IMR-90 (cell line): ENCODE data around the gene IRAK2. TPM values are rescaled to one million over a fixed set of nuclear protein-coding genes. Genes with fewer than 3 reads are reported as not detected.

Source experiments
- ATAC-seq: fragments of 200-7000 bp; cut with Tn5 transposase; 2 replicates; pipeline ENCODE4 v1.9.1; 2020; ENCODE audit warnings: low read depth, mild to moderate bottlenecking, moderate library complexity
- BruUV-seq: library from RNA; stranded (reverse); fragments of 400-500 nt; replicated peaks from 2 replicates; lab custom pipeline; 2021; lab: Mats Ljungman, UMichigan
- CTCF ChIA-PET: fragments of 300-600 bp; formaldehyde crosslinking; extraction: SDS; loops from one replicate; lab custom pipeline; 2021; ENCODE audit warnings: antibody characterized with exemption; lab: Yijun Ruan, JAX
- POLR2A ChIA-PET: fragments of 300-600 bp; sonication (Branson Sonifier 250); formaldehyde crosslinking; loops from one replicate; lab custom pipeline; 2022; ENCODE audit warnings: antibody characterized with exemption; ENCODE audit not compliant: unreplicated experiment; lab: Charles Lee
- DNase-seq: peaks from one replicate; pipeline ENCODE4 v3.0.0; 2013
- H2AFZ ChIP-seq: replicated peaks from 2 replicates; pipeline ENCODE3; 2013; ENCODE audit warnings: low read length, mild to moderate bottlenecking; ENCODE audit not compliant: poor library complexity
- H2AK5ac ChIP-seq: 2 replicates; pipeline ENCODE4 v1.6.1; 2013; ENCODE audit warnings: low read depth, low read length, inconsistent platforms
- H2AK9ac ChIP-seq: replicated peaks from 2 replicates; pipeline ENCODE3; 2013; ENCODE audit warnings: mild to moderate bottlenecking, low read depth, low read length, moderate library complexity; ENCODE audit not compliant: poor library complexity
- H2BK120ac ChIP-seq: 2 replicates; pipeline ENCODE4 v1.6.1; 2013; ENCODE audit warnings: low read depth, low read length, inconsistent platforms
- H2BK15ac ChIP-seq: 3 replicates; pipeline ENCODE4 v1.6.1; 2013; ENCODE audit warnings: low read depth, low read length, inconsistent platforms
- H2BK20ac ChIP-seq: 2 replicates; pipeline ENCODE4 v1.6.1; 2013; ENCODE audit warnings: low read depth, mild to moderate bottlenecking, inconsistent platforms, low read length, moderate library complexity
- H2BK5ac ChIP-seq: 2 replicates; pipeline ENCODE4 v1.6.1; 2013; ENCODE audit warnings: mild to moderate bottlenecking, low read depth, low read length, inconsistent platforms; ENCODE audit not compliant: poor library complexity, severe bottlenecking
- H3K14ac ChIP-seq: replicated peaks from 2 replicates; pipeline ENCODE4 v1.6.1; 2013; ENCODE audit warnings: low read depth, low read length, inconsistent platforms
- H3K18ac ChIP-seq: 2 replicates; pipeline ENCODE4 v1.6.1; 2013; ENCODE audit warnings: low read depth, low read length, control low read depth
- H3K23ac ChIP-seq: 2 replicates; pipeline ENCODE4 v1.6.1; 2013; ENCODE audit warnings: low read depth, low read length, inconsistent platforms
- H3K27ac ChIP-seq: 2 replicates; pipeline ENCODE4 v1.5.1; 2013; ENCODE audit warnings: mild to moderate bottlenecking, control low read depth, low read length; ENCODE audit not compliant: insufficient read depth
- H3K27me3 ChIP-seq: 2 replicates; pipeline ENCODE4 v1.6.1; 2013; ENCODE audit warnings: low read length; ENCODE audit not compliant: control insufficient read depth, insufficient read depth
- H3K36me3 ChIP-seq: 2 replicates; pipeline ENCODE4 v1.6.1; 2013; ENCODE audit warnings: low read length, mixed read lengths; ENCODE audit not compliant: control insufficient read depth, insufficient read depth
- H3K4ac ChIP-seq: 2 replicates; pipeline ENCODE4 v1.6.1; 2013; ENCODE audit warnings: low read depth, low read length, inconsistent platforms
- H3K4me1 ChIP-seq: 2 replicates; pipeline ENCODE4 v1.6.1; 2013; ENCODE audit warnings: low read length, mixed read lengths; ENCODE audit not compliant: control insufficient read depth, insufficient read depth
- H3K4me2 ChIP-seq: 2 replicates; pipeline ENCODE4 v1.6.1; 2013; ENCODE audit warnings: low read depth, mild to moderate bottlenecking, control low read depth, low read length, moderate library complexity
- H3K4me3 ChIP-seq: 2 replicates; pipeline ENCODE4 v1.5.1; 2013; ENCODE audit warnings: low read depth, mild to moderate bottlenecking, control low read depth, low read length, moderate library complexity; ENCODE audit not compliant: insufficient read depth
- H3K56ac ChIP-seq: 2 replicates; pipeline ENCODE4 v1.6.1; 2013; ENCODE audit warnings: low read length, inconsistent platforms; ENCODE audit not compliant: insufficient read depth; ENCODE audit errors: extremely low read depth
- H3K79me1 ChIP-seq, 2 experiments: 2 replicates each; pipeline ENCODE4 v1.6.1; 2013; ENCODE audit warnings: low read length in 2 of 2, inconsistent platforms in 1 of 2, low read depth in 1 of 2
- H3K9ac ChIP-seq: 2 replicates; pipeline ENCODE4 v1.6.1; 2013; ENCODE audit warnings: low read depth, low read length, control low read depth
- H3K9me1 ChIP-seq: 2 replicates; pipeline ENCODE4 v1.6.1; 2013; ENCODE audit warnings: low read length, inconsistent platforms; ENCODE audit not compliant: insufficient read depth
- H3K9me3 ChIP-seq: 2 replicates; pipeline ENCODE4 v1.6.1; 2013; ENCODE audit warnings: low read length; ENCODE audit not compliant: control insufficient read depth, insufficient read depth
- H4K20me1 ChIP-seq: 2 replicates; pipeline ENCODE4 v1.6.1; 2013; ENCODE audit warnings: low read length, inconsistent platforms; ENCODE audit not compliant: insufficient read depth
- H4K5ac ChIP-seq: 2 replicates; pipeline ENCODE4 v1.6.1; 2013; ENCODE audit warnings: mild to moderate bottlenecking, low read depth, low read length, control low read depth
- H4K8ac ChIP-seq, 2 experiments: 2 replicates each; pipeline ENCODE4 v1.6.1; 2013; ENCODE audit warnings: low read depth in 2 of 2, low read length in 2 of 2, control low read depth in 1 of 2, inconsistent platforms in 1 of 2
- H4K91ac ChIP-seq: 2 replicates; pipeline ENCODE4 v1.6.1; 2013; ENCODE audit warnings: low read depth, low read length, inconsistent platforms; ENCODE audit not compliant: insufficient read depth
- CHD1 ChIP-seq: IDR thresholded peaks from 2 replicates; pipeline ENCODE4 v1.6.1; 2012; ENCODE audit warnings: low read depth, low read length, improper control_type of control experiment
- MAFK ChIP-seq: IDR thresholded peaks from 2 replicates; pipeline ENCODE4 v1.6.1; 2012; ENCODE audit warnings: low read depth, low read length, improper control_type of control experiment
- MXI1 ChIP-seq: IDR thresholded peaks from 2 replicates; pipeline ENCODE4 v1.6.1; 2012; ENCODE audit warnings: low read depth, mild to moderate bottlenecking, low read length, moderate library complexity, borderline replicate concordance
- POLR2A ChIP-seq: IDR thresholded peaks from 2 replicates; pipeline ENCODE4 v1.6.1; 2012; ENCODE audit warnings: mild to moderate bottlenecking, low read depth, low read length
- WGBS, 2 experiments: methylation state at CpG; one replicate each; pipeline versions ENCODE4 v1.1.5 to v1.1.7; 2013; ENCODE audit warnings: missing lambda C conversion rate in 2 of 2; ENCODE audit not compliant: insufficient read length in 1 of 2; ENCODE audit errors: extremely low coverage in 2 of 2; 5-methylcytosine and 5-hydroxymethylcytosine counted together
- dilution Hi-C: fragments of 300-500 bp; cut with HindIII; formaldehyde crosslinking; loops from one replicate; pipeline ENCODE4 v1.14.3; 2018; ENCODE audit warnings: low sequenced_read_pairs; ENCODE audit not compliant: unreplicated experiment
- in situ Hi-C: fragments of 300-500 bp; cut with MboI; formaldehyde crosslinking; loops from 3 replicates; pipeline ENCODE4 v1.14.3; 2019; ENCODE audit warnings: low sequenced_read_pairs, inconsistent platforms, mixed read lengths
- intact Hi-C: fragments of 100-400 bp; cut with micrococcal nuclease; formaldehyde crosslinking; loops from 2 replicates; pipeline ENCODE4 v1.10.0; 2022
- polyA plus RNA-seq, 3 experiments: library from polyadenylated mRNA; depleted of rRNA; stranded (reverse); fragments of >200 nt; gene quantifications; 2 replicates each; pipeline ENCODE4 v1.2.3, GENCODE V29; 2012; ENCODE audit warnings: low replicate concordance in 1 of 3
- total RNA-seq: library from RNA; depleted of rRNA; stranded (reverse); fragments of >200 nt; gene quantifications from 2 replicates; pipeline ENCODE4 v1.2.3, GENCODE V29; 2012

The IRAK2 gene
- total and polyA plus RNA-seq, 2 of the 4 experiments (the other 2 are of a cell fraction): 6.9 to 8.1 TPM

DNA sequence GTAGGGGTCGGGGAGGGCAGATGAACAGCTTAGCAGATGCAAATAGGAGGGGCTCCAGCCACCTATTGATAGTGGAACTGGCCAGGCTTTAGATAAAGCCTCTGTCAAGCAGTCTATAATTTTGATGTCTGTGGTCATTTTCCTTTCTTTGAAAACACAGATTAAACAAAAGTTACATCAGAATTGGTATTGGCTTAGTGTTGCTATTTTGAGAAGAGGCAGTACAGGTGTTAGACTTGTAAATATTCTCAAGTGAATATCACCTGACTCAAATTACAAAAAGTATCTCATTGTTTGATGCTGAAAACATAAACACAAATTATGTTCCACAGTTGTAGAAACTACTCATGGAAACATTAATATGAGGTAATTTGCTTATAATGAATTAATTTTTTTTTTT lies 109.9 kb downstream of the IRAK2 start:
- no CpG with 5 or more reads among the region's 1 CpG for WGBS, 2 experiments
- ChIA-PET POLR2A (no interaction called here), CTCF (interaction anchor here (1.0 kb wide), 1 partner anchor 11 kb away, joined by 4 read pairs; no protein-coding TSS in a partner anchor)
- H4K91ac ChIP-seq: no peak overlapping the region
- no peak overlapping the region for H2AFZ ChIP-seq
- H2BK120ac ChIP-seq: no peak overlapping the region
- peaks cover 3% of the 10 kb centered on the region; the same call in 1 of the 2 replicates for H3K9me1 ChIP-seq
- H2BK20ac ChIP-seq: no peak overlapping the region
- H2BK15ac ChIP-seq: no peak overlapping the region
- peaks cover 4% of the 10 kb centered on the region; the same call in 1 of the 2 replicates for H3K4me1 ChIP-seq
- TF ChIP-seq POLR2A (no peak), MAFK (no peak), CHD1 (no peak), MXI1 (no peak)
- H3K79me1 ChIP-seq: peaks cover 33 to 58% of the 10 kb centered on the region in 2 experiments
- H4K8ac ChIP-seq: no peak overlapping the region
- no peak overlapping the region for H3K4me3 ChIP-seq
- in situ Hi-C loops (no loop called here), intact Hi-C loops (no loop called here), dilution Hi-C loops (no loop called here)
- H2BK5ac ChIP-seq: no peak overlapping the region
- no peak overlapping the region for H3K14ac ChIP-seq
- H4K5ac ChIP-seq: no peak overlapping the region
- no peak overlapping the region for H3K23ac ChIP-seq
- no TSS peak for BruUV-seq
- no peak overlapping the region for H2AK5ac ChIP-seq
- H2AK9ac ChIP-seq: no peak overlapping the region
- peaks cover 35% of the 10 kb centered on the region for H3K36me3 ChIP-seq
- H3K27ac ChIP-seq: no peak overlapping the region
- no peak overlapping the region for H3K9ac ChIP-seq
- H3K4ac ChIP-seq: no peak overlapping the region
- H3K9me3 ChIP-seq: no peaks in the 10 kb centered on the region
- ATAC-seq: no peak
- no peak overlapping the region for H3K56ac ChIP-seq
- peaks cover 38% of the 10 kb centered on the region for H4K20me1 ChIP-seq
- H3K27me3 ChIP-seq: no peaks in the 10 kb centered on the region
- no peak for DNase-seq
- H3K4me2 ChIP-seq: no peak overlapping the region
- no peak overlapping the region for H3K18ac ChIP-seq
